ENCODE data around the gene IFNAR1. TPM values are rescaled to one million over a fixed set of nuclear protein-coding genes. Genes with fewer than 3 reads are reported as not detected.

Gene IFNAR1
- total and polyA plus RNA-seq, 2 experiments from 2014 or later, result 14.0 to 18.7 TPM

GRCh38 chr21:33369586-33369985 is 44.8 kb downstream of the IFNAR1 start (continued):
- TF ChIP-seq CTCF (conservative IDR thresholded peaks at IDR 0.05; ENCODE audit: low read depth in 2 of 2), result no peak
- TF ChIP-seq EZH2phosphoT487 (IDR thresholded peaks at IDR 0.05; ENCODE audit: unreplicated experiment), result no peak
- TF ChIP-seq ZNF114 (CRISPR knock-in tag; IDR thresholded peaks at IDR 0.05), result no peak
- no peak for TF ChIP-seq ZNF462 (CRISPR knock-in tag; IDR thresholded peaks at IDR 0.05)

- no peaks in the 10 kb centered on the region for H3K4me1 ChIP-seq (ENCODE audit: insufficient read depth)
- DNase-seq (ENCODE audit: low spot score) (no peak), ATAC-seq (no peak)
- H3K9me2 ChIP-seq (ENCODE audit: insufficient read depth), result no peaks in the 10 kb centered on the region
- H3K4me2 ChIP-seq, result no peak overlapping the region
- H3K27ac ChIP-seq (ENCODE audit: low read depth), result no peak overlapping the region
- H3K4me1 Mint-ChIP-seq, result no peaks in the 10 kb centered on the region
- H3K79me2 ChIP-seq (replicated peaks; ENCODE audit: insufficient read depth), result no peaks in the 10 kb centered on the region
- H3K4me3 Mint-ChIP-seq, result no peak overlapping the region
- no peaks in the 10 kb centered on the region for H3K27me3 ChIP-seq (ENCODE audit: insufficient read depth)
- peaks cover 60% of the 10 kb centered on the region for H3K9me3 Mint-ChIP-seq
- no peak overlapping the region for H2AFZ ChIP-seq
- H3K36me3 Mint-ChIP-seq (ENCODE audit: low read depth), result peaks cover 41% of the 10 kb centered on the region
- H3K4me3 ChIP-seq, result no peak overlapping the region
- H3F3A ChIP-seq (replicated peaks; ENCODE audit: low read depth), result 0 out of 2 replicates have a peak, but pooled peaks cover 1% of the 10 kb centered on the region
- H3K36me3 ChIP-seq (ENCODE audit: insufficient read depth), result peaks cover 25% of the 10 kb centered on the region
- H3K27ac Mint-ChIP-seq, result no peak overlapping the region
- no peaks in the 10 kb centered on the region for H4K20me1 ChIP-seq (replicated peaks; ENCODE audit: insufficient read depth)
- H3K27me3 Mint-ChIP-seq (ENCODE audit: insufficient read depth, low read depth, poor library complexity), result peaks cover 11% of the 10 kb centered on the region
- no peak for TF ChIP-seq ZNF462 (CRISPR knock-in tag; IDR thresholded peaks at IDR 0.05)
Observed at GRCh38 chr21:33370305-33370704, 45.5 kb downstream of the IFNAR1 start.
